ENCODE measurements around the gene FEZF1. TPM values are rescaled to one million over a fixed set of nuclear protein-coding genes. Genes with fewer than 3 reads are reported as not detected.

The FEZF1 gene
- total RNA-seq (2021) (85.9 and 114 TPM in 2 replicates), Bru-seq, nascent RNA (percentile 98 among the genes with signal in this experiment), BruChase-seq, experiment 1, labeled RNA remaining after a 2-hour chase (percentile 99 among the genes with signal in this experiment), BruChase-seq, experiment 2, labeled RNA remaining after a 6-hour chase (percentile 96 among the genes with signal in this experiment)
- long read RNA-seq, transcript FEZF1-203 (4 exons, 2,099 nt), result major isoform, 125 of 187 reads
- long read RNA-seq, transcript FEZF1-202 (5 exons, 1,368 nt), result minor isoform, 12 of 187 reads
- long read RNA-seq, partial matches to known transcripts, result 9 of 187 reads
- long read RNA-seq, other reads (novel, unspliced or antisense), result 41 of 187 reads

DNA sequence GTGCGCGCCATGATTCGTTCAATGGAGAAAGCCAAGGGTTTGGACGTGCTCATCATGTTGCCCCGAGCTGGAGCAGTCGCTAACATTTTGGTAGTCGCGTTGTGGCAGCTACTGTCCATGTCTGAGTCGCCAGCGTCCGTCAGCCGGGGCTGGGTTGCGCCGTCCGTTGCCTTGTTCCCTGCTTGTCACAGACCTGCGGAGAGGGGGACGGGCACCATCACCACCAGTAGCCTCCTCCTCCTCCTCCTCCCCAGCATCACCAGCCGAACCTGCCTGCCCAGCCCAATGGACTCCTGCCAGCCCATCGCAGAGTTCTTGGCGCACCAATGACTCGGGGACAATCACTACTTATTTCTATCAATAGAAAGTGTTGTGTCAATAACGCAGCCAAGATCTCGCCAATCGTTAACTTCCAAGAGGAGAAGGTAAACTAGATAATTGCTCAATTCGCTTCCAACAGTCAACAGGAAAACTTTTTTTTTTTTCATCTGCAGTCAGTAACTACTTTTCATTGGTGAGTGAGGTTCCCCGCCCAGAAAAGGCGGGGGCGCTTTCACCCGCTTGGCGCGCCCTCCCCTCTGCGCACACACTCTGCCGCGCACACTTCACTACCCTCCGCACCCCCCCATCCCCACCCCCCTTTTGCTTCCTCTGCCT is at the start of gene FEZF1:
Gene FEZF1 (minus strand): TSS at position 432 of the 657 bp plus-strand sequence. CDS start 313 bp downstream, at position 119.
- BruUV-seq (replicated peaks), result no TSS peak
- Histone ChIP-seq H3K36me3 (ENCODE audit: insufficient read depth, low read length, poor library complexity, severe bottlenecking) (peaks cover 47% of the 10 kb centered on the region), H3K9me3 (ENCODE audit: low read depth, low read length, poor library complexity, severe bottlenecking) (no peaks in the 10 kb centered on the region), H3K4me3 (ENCODE audit: low read depth, low read length, poor library complexity, severe bottlenecking) (peak within 1 kb of the TSS; percentile 84), H3K4me1 (ENCODE audit: insufficient read depth, low read length, poor library complexity, severe bottlenecking) (peaks cover 15% of the 10 kb centered on the region), H3K27ac (ENCODE audit: low read depth, low read length, poor library complexity, severe bottlenecking) (peak within 1 kb of the TSS; percentile 100), H3K27me3 (replicated peaks; ENCODE audit: insufficient read depth, low read depth, low read length, poor library complexity) (no peaks in the 10 kb centered on the region)
- DNase-seq (ENCODE audit: low spot score), result peak; percentile 97
- TF ChIP-seq, protein P1, sequence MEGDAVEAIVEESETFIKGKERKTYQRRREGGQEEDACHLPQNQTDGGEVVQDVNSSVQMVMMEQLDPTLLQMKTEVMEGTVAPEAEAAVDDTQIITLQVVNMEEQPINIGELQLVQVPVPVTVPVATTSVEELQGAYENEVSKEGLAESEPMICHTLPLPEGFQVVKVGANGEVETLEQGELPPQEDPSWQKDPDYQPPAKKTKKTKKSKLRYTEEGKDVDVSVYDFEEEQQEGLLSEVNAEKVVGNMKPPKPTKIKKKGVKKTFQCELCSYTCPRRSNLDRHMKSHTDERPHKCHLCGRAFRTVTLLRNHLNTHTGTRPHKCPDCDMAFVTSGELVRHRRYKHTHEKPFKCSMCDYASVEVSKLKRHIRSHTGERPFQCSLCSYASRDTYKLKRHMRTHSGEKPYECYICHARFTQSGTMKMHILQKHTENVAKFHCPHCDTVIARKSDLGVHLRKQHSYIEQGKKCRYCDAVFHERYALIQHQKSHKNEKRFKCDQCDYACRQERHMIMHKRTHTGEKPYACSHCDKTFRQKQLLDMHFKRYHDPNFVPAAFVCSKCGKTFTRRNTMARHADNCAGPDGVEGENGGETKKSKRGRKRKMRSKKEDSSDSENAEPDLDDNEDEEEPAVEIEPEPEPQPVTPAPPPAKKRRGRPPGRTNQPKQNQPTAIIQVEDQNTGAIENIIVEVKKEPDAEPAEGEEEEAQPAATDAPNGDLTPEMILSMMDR (conservative IDR thresholded peaks at IDR 0.05; ENCODE audit: low read depth, low read length), result no peak
- no peak for TF ChIP-seq EZH2 (IDR thresholded peaks at IDR 0.05; ENCODE audit: borderline replicate concordance, low read depth, low read length, poor library complexity, severe bottlenecking)
- ChIA-PET CTCF (interaction anchor here (0.6 kb wide), 1 partner anchor 226 kb away, joined by 3 read pairs; no protein-coding TSS in a partner anchor), POLR2A (ENCODE audit: low non-redundant PET) (no interaction called here)
- intact Hi-C loops (cut with micrococcal nuclease; ENCODE audit: unreplicated experiment), result loop anchor here (5.0 kb wide), 8 partner anchors 82 to 1728 kb away; partner anchors contain the start of genes AASS, CADPS2 and TMEM229A

DNA sequence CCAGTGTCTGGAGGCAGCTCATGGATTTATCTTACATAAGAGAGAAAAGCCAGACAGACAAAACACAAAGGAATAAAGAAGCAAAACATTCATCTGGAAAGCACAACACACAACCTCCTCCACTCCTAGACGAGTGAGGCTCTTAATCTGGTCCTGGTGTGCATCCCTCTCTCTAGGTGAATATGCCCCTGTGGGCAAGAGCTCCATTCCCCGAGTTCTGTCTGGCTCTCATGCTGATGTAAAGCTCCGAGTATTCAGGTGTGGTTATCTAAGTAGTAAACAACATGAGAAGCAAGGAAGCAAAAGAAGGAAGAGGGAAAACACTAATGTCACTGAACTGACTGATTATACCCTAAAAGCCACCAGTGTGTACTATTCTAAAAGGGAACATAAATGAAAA is 47.9 kb upstream of the FEZF1 start:
- intact Hi-C loops (cut with micrococcal nuclease; ENCODE audit: unreplicated experiment), result no loop called here
- CTCF ChIA-PET, result no interaction called here

DNA sequence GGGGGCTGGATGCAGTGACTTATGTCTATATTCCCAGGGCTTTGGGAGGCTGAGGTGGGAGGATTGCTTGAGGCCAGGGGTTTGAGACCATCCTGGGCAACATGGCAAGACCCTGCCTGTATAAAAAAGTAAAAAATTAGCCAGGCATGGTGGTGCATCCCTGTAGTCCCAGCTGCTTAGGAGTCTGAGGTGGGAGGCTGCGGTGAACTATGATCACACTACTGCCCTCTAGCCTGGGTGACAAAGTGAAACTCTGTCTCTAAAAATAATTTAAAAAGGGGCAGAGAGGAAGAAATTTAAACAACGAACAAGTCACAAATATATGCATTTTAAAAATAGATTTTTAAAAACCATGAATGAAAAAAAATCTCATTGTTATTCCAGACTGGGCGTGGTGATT is 46.2 kb upstream of the FEZF1 start:
- Histone ChIP-seq H3K27me3 (replicated peaks; ENCODE audit: insufficient read depth, low read depth, low read length, poor library complexity) (no peaks in the 10 kb centered on the region), H3K4me3 (ENCODE audit: low read depth, low read length, poor library complexity, severe bottlenecking) (no peak overlapping the region), H3K4me1 (ENCODE audit: insufficient read depth, low read length, poor library complexity, severe bottlenecking) (no peaks in the 10 kb centered on the region), H3K27ac (ENCODE audit: low read depth, low read length, poor library complexity, severe bottlenecking) (no peak overlapping the region), H3K9me3 (ENCODE audit: low read depth, low read length, poor library complexity, severe bottlenecking) (no peaks in the 10 kb centered on the region), H3K36me3 (ENCODE audit: insufficient read depth, low read length, poor library complexity, severe bottlenecking) (no peaks in the 10 kb centered on the region)
- ChIA-PET POLR2A (ENCODE audit: low non-redundant PET) (no interaction called here), CTCF (no interaction called here)
- intact Hi-C loops (cut with micrococcal nuclease; ENCODE audit: unreplicated experiment), result no loop called here
- TF ChIP-seq, protein P1 (conservative IDR thresholded peaks at IDR 0.05; ENCODE audit: low read depth, low read length), result no peak
- TF ChIP-seq EZH2 (IDR thresholded peaks at IDR 0.05; ENCODE audit: borderline replicate concordance, low read depth, low read length, poor library complexity, severe bottlenecking), result no peak
- BruUV-seq (replicated peaks), result no TSS peak
- no peak for DNase-seq (ENCODE audit: low spot score)

More for the DNA sequence above, 47.9 kb upstream of the FEZF1 start:
- no peak for DNase-seq (ENCODE audit: low spot score)
- Histone ChIP-seq H3K27ac (ENCODE audit: low read depth, low read length, poor library complexity, severe bottlenecking) (no peak overlapping the region), H3K9me3 (ENCODE audit: low read depth, low read length, poor library complexity, severe bottlenecking) (no peaks in the 10 kb centered on the region), H3K36me3 (ENCODE audit: insufficient read depth, low read length, poor library complexity, severe bottlenecking) (no peaks in the 10 kb centered on the region), H3K4me1 (ENCODE audit: insufficient read depth, low read length, poor library complexity, severe bottlenecking) (no peaks in the 10 kb centered on the region), H3K4me3 (ENCODE audit: low read depth, low read length, poor library complexity, severe bottlenecking) (no peak overlapping the region), H3K27me3 (replicated peaks; ENCODE audit: insufficient read depth, low read depth, low read length, poor library complexity) (no peaks in the 10 kb centered on the region)
- BruUV-seq (replicated peaks), result no TSS peak
- TF ChIP-seq EZH2 (IDR thresholded peaks at IDR 0.05; ENCODE audit: borderline replicate concordance, low read depth, low read length, poor library complexity, severe bottlenecking), result no peak
- POLR2A ChIA-PET (ENCODE audit: low non-redundant PET), result interaction anchor here (0.6 kb wide), 1 partner anchor 527 kb away, joined by 4 read pairs; no protein-coding TSS in a partner anchor

All from A673 (cell line).